OCI-LY3 (cell line): ENCODE data around the gene ATOSA.

Source experiments
- CTCF ChIP-seq: fragments of 200-600, 300-600 bp; sonication (generic); IDR thresholded peaks from 2 replicates; pipeline ENCODE4 v1.5.1; 2014; ENCODE audit warnings: antibody characterized with exemption, low read length, low read depth
- EZH2phosphoT487 ChIP-seq: fragments of 200-600 bp; shearing (Covaris generic); IDR thresholded peaks from 2 replicates; pipeline ENCODE4 v1.6.1; 2018; ENCODE audit warnings: antibody characterized with exemption, mixed run types, low read depth

DNA sequence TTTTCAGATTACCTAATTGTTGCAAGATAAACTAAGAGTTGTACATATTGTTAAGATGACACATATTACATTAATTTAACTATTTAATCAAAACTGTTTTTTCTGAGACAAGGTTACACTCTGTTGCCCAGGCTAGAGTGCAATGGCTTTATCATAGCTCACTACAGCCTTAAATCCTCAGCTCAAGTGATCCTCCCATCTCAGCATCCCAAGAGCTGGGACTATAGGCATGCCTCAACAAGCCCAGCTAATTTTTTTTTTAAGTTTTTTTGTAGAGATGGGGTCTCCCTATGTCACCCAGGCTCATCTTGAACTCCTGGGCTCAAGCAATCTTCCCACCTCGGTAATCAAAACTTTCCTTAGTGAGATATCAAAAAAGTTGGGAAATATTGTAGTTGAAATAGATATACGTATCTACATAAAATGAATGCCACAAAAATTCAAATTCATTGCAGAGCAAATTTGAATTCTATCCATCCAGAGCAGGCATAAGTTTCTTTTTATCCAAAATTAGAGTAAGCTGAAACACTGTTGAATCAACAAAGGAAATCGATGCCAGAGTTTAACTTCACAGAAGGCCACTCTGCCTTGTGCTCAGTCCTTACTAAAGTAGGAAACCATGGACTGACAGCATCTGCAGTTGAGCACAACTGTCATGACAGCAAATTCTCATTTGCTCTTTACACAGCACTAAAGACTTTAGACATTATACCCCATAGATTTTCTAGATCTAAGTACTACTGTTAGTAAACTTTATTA, 15.5 kb downstream of the ATOSA start:
- TF ChIP-seq CTCF (no peak), EZH2phosphoT487 (no peak)
